Endothelial cell of umbilical vein (primary cell): ENCODE results near the gene CASP5. TPM values are rescaled to one million over a fixed set of nuclear protein-coding genes. Genes with fewer than 3 reads are reported as not detected.
A peak's percentile ranks its signal among the peaks of the same experiment; 100 is the strongest.

Experiments used
- BruUV-seq: library from RNA; stranded (reverse); fragments of 400-500 nt; replicated peaks from 2 replicates; lab custom pipeline; 2021; lab: Mats Ljungman, UMichigan
- CTCF ChIA-PET: fragments of 300-600, 350-600 bp; sonication (Branson Sonifier 250); formaldehyde crosslinking; loops from one replicate; lab custom pipeline; 2021; ENCODE audit warnings: antibody characterized with exemption, inconsistent platforms; lab: Charles Lee
- POLR2A ChIA-PET: fragments of 300-600, 350-600 bp; sonication (Branson Sonifier 250); formaldehyde crosslinking; loops from one replicate; lab custom pipeline; 2021; ENCODE audit warnings: antibody characterized with exemption, inconsistent platforms; lab: Charles Lee
- DNase-seq: peaks from one replicate; pipeline ENCODE4 v3.0.0-alpha.2; 2011; ENCODE audit warnings: low read depth, low spot score
- FAIRE-seq: peaks from 2 replicates; lab custom pipeline; 2011; peaks lifted over from hg19 to GRCh38; lab: Jason Lieb, UNC
- H2AFZ ChIP-seq: 2 replicates; pipeline ENCODE4 v1.6.0; 2012; ENCODE audit warnings: low read depth, low read length, control low read depth, inconsistent platforms
- H3K27ac ChIP-seq: 2 replicates; pipeline ENCODE4 v1.5.1; 2011; ENCODE audit warnings: low read depth, mild to moderate bottlenecking, control low read depth, low read length, moderate library complexity; ENCODE audit not compliant: insufficient read depth
- H3K27me3 ChIP-seq, 2 experiments: 2 replicates each; pipeline versions ENCODE4 v1.6.0 to v1.6.1; 2011; ENCODE audit warnings: low read length in 2 of 2, mixed read lengths in 1 of 2; ENCODE audit not compliant: control insufficient read depth in 2 of 2, insufficient read depth in 2 of 2
- H3K36me3 ChIP-seq, 2 experiments: 2 replicates in 1 of 2; 3 replicates in 1 of 2; pipeline ENCODE4 v1.5.1; 2011; ENCODE audit warnings: low read length in 2 of 2, mild to moderate bottlenecking in 1 of 2, moderate library complexity in 1 of 2; ENCODE audit not compliant: control insufficient read depth in 2 of 2, insufficient read depth in 2 of 2; ENCODE audit errors: extremely low read depth in 1 of 2
- H3K4me1 ChIP-seq: 3 replicates; pipeline ENCODE4 v1.5.1; 2011; ENCODE audit warnings: mild to moderate bottlenecking, low read length; ENCODE audit not compliant: control insufficient read depth, insufficient read depth; ENCODE audit errors: extremely low read depth
- H3K4me2 ChIP-seq: 2 replicates; pipeline ENCODE4 v1.6.1; 2011; ENCODE audit warnings: low read length, control low read depth, mixed read lengths; ENCODE audit not compliant: insufficient read depth
- H3K4me3 ChIP-seq, 3 experiments: fragments of 200-600 bp in 1 of 3; sonication (generic), shearing (Covaris generic) in 1 of 3; replicated peaks in 1 of 3; 2 replicates each; pipeline ENCODE4 v1.5.1; 2011 to 2016; ENCODE audit warnings: control low read depth in 3 of 3, low read length in 3 of 3, mild to moderate bottlenecking in 2 of 3, inconsistent platforms in 1 of 3, low read depth in 1 of 3, moderate library complexity in 1 of 3; ENCODE audit not compliant: insufficient read depth in 1 of 3
- H3K79me2 ChIP-seq: 2 replicates; pipeline ENCODE4 v1.6.0; 2012; ENCODE audit warnings: low read length, inconsistent platforms; ENCODE audit not compliant: control insufficient read depth, insufficient read depth
- H3K9ac ChIP-seq: replicated peaks from 2 replicates; pipeline ENCODE3; 2011; ENCODE audit warnings: low read length, control low read depth; ENCODE audit not compliant: insufficient read depth; ENCODE audit errors: extremely low read depth
- H3K9me1 ChIP-seq: replicated peaks from 3 replicates; pipeline ENCODE4 v1.6.0; 2011; ENCODE audit warnings: mild to moderate bottlenecking, low read length; ENCODE audit not compliant: control insufficient read depth, insufficient read depth; ENCODE audit errors: extremely low read depth
- H3K9me3 ChIP-seq: replicated peaks from 2 replicates; pipeline ENCODE4 v1.5.1; 2012; ENCODE audit warnings: low read length, inconsistent platforms; ENCODE audit not compliant: control insufficient read depth, insufficient read depth
- H4K20me1 ChIP-seq: replicated peaks from 2 replicates; pipeline ENCODE3; 2011; ENCODE audit warnings: mild to moderate bottlenecking, low read length; ENCODE audit not compliant: control insufficient read depth, insufficient read depth; ENCODE audit errors: extremely low read depth
- FOS ChIP-seq: IDR thresholded peaks from 2 replicates; pipeline ENCODE4 v1.6.1; 2011; ENCODE audit warnings: mild to moderate bottlenecking, low read length, moderate library complexity, borderline replicate concordance; ENCODE audit not compliant: insufficient read depth
- GATA2 ChIP-seq: IDR thresholded peaks from 2 replicates; pipeline ENCODE4 v1.7.0; 2011; ENCODE audit warnings: low read depth, mild to moderate bottlenecking, moderate library complexity, mixed read lengths, low read length; ENCODE audit not compliant: insufficient read length, insufficient read depth
- JUN ChIP-seq: IDR thresholded peaks from 2 replicates; pipeline ENCODE4 v1.6.1; 2011; ENCODE audit warnings: borderline replicate concordance, low read depth; ENCODE audit not compliant: insufficient read length, insufficient read depth
- POLR2A ChIP-seq: IDR thresholded peaks from 2 replicates; pipeline ENCODE4 v1.6.1; 2012; ENCODE audit warnings: low read depth, mild to moderate bottlenecking, control low read depth, low read length
- POLR2AphosphoS5 ChIP-seq: IDR thresholded peaks from 2 replicates; pipeline ENCODE4 v1.6.1; 2012; ENCODE audit warnings: low read depth, mild to moderate bottlenecking, control low read depth, low read length, moderate library complexity; ENCODE audit not compliant: insufficient read depth
- dilution Hi-C: fragments of 300-500 bp; cut with MboI; formaldehyde crosslinking; loops from one replicate; pipeline ENCODE4 v1.15.0; 2019; ENCODE audit warnings: low sequenced_read_pairs; ENCODE audit not compliant: extremely low pct_ligation_motif_present
- intact Hi-C: fragments of 100-400 bp; cut with micrococcal nuclease; formaldehyde crosslinking; loops from one replicate; pipeline ENCODE4 v1.10.0; 2022
- polyA plus RNA-seq, 4 experiments: library from polyadenylated mRNA; depleted of rRNA in 3 of 4; stranded (reverse) in 3 of 4; unstranded in 1 of 4; fragments of >200 nt; gene quantifications; 2 replicates each; pipeline versions ENCODE4 v1.2.1 to v1.2.3, GENCODE V29; 2011 to 2012; ENCODE audit warnings: missing spikeins in 1 of 4
- total RNA-seq: library from RNA; stranded (reverse); gene quantifications from 2 replicates; pipeline ENCODE4 v1.2.3, GENCODE V29; 2021
- TF ChIP-seq, protein P1 (sequence below): IDR thresholded peaks from 2 replicates; pipeline ENCODE4 v1.6.1; 2011; ENCODE audit not compliant: insufficient read depth, insufficient read length

CASP5 gene
- total and polyA plus RNA-seq, 2 donors (not counting 3 experiments of a cell fraction or from before 2014, with no cell fraction given): not detected

GRCh38 chr11:104967534-104968354 is 55.2 kb downstream of the CASP5 start:
- ChIA-PET CTCF (interaction anchor here (0.8 to 3.7 kb wide), 7 partner anchors 10 to 895 kb away, joined by 3 to 17 read pairs (median 5); partner anchors contain the start of gene CASP12), POLR2A (no interaction called here)
- H3K27ac ChIP-seq: peak overlapping the region; percentile 92
- peak overlapping the region; percentile 95 for H3K4me2 ChIP-seq
- dilution Hi-C loops (no loop called here), intact Hi-C loops (loop anchor here (1.0 to 10.0 kb wide), 9 partner anchors 17 to 607 kb away; partner anchors contain the start of gene CASP12)
- H3K79me2 ChIP-seq: peaks cover 44% of the 10 kb centered on the region
- H3K4me1 ChIP-seq: peaks cover 20% of the 10 kb centered on the region
- no peaks in the 10 kb centered on the region for H3K36me3 ChIP-seq
- FAIRE-seq (peak; percentile 15), DNase-seq (peak; percentile 75)
- no peaks in the 10 kb centered on the region for H3K9me1 ChIP-seq
- H4K20me1 ChIP-seq: no peaks in the 10 kb centered on the region
- BruUV-seq: TSS peak; percentile 68
- H2AFZ ChIP-seq: peak overlapping the region; percentile 95
- H3K9me3 ChIP-seq: no peaks in the 10 kb centered on the region
- H3K27me3 ChIP-seq: no peaks in the 10 kb centered on the region
- H3K4me3 ChIP-seq: peak overlapping the region; percentile 48 to 93 (median 91)
- H3K9ac ChIP-seq: peak overlapping the region; percentile 97
- TF ChIP-seq POLR2AphosphoS5 (no peak), FOS (no peak), GATA2 (peak; percentile 21), POLR2A (no peak), JUN (peak; percentile 2)
- TF ChIP-seq, protein P1, sequence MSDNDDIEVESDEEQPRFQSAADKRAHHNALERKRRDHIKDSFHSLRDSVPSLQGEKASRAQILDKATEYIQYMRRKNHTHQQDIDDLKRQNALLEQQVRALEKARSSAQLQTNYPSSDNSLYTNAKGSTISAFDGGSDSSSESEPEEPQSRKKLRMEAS: no peak
